ENCODE data around the gene PHLPP2.

PHLPP2 gene

DNA sequence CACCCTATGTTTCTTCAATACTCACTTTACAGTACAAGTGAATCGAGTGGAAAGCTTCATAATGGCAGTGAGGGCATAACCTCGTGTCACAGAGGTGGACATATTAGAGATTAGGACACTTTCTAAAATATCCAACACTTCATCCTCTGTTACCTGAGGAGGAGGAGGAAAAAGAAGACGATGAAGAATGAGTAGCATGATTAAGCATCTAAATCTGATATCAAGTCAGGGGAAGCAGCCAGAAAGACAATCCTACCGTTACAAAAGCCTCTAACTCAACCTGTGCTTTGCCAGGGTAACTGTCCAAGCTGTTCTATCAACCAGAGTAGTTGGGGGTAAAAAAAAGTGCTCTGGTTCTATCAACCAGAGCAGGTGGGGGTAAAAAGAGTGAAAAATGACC, 23.7 kb upstream of the PHLPP2 start:
- no peak overlapping the region for H3K4me3 ChIP-seq (ENCODE audit: insufficient read depth, low read depth, low read length, poor library complexity, severe bottlenecking)
- no peaks in the 10 kb centered on the region for H3K27me3 ChIP-seq (replicated peaks; ENCODE audit: control insufficient read depth, insufficient read depth, low read length, poor library complexity, severe bottlenecking)
- H3K4me1 ChIP-seq (ENCODE audit: control insufficient read depth, insufficient read depth, low read length, poor library complexity, severe bottlenecking), result no peaks in the 10 kb centered on the region
- peaks cover 66% of the 10 kb centered on the region for H3K36me3 ChIP-seq (ENCODE audit: control insufficient read depth, insufficient read depth, low read length)
- H3K27ac ChIP-seq (ENCODE audit: insufficient read depth, low read length, poor library complexity, severe bottlenecking), result no peak overlapping the region
- DNase-seq, result no peak
- H3K9me3 ChIP-seq (ENCODE audit: control insufficient read depth, low read length), result no peaks in the 10 kb centered on the region

GRCh38 chr16:71746442-71747046, 22.0 kb upstream of the PHLPP2 start:
- DNase-seq, result no peak
- Histone ChIP-seq H3K9me3 (ENCODE audit: control insufficient read depth, low read length) (no peaks in the 10 kb centered on the region), H3K36me3 (ENCODE audit: control insufficient read depth, insufficient read depth, low read length) (peaks cover 67% of the 10 kb centered on the region), H3K4me3 (ENCODE audit: insufficient read depth, low read depth, low read length, poor library complexity, severe bottlenecking) (no peak overlapping the region), H3K27me3 (replicated peaks; ENCODE audit: control insufficient read depth, insufficient read depth, low read length, poor library complexity, severe bottlenecking) (no peaks in the 10 kb centered on the region), H3K4me1 (ENCODE audit: control insufficient read depth, insufficient read depth, low read length, poor library complexity, severe bottlenecking) (no peaks in the 10 kb centered on the region), H3K27ac (ENCODE audit: insufficient read depth, low read length, poor library complexity, severe bottlenecking) (no peak overlapping the region)

DNA sequence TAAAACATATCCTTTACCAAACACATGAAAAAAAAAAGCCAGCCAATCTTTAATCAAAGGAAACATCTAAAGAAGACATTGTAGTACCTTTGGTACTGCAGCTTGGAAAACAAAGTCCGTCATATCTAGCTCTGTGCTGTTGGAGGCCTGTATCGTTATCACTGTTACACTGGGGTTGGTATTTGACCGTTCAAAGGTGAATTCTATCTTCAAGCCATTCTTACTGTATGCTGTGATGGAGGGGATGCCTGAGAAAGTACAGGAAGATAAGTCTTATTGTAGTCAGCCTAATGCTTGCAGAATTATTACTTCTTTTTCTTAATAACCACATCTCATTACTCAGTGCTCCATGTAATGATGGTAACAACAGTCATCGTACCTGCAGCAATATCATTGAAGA, 14.4 kb upstream of the PHLPP2 start:
- Histone ChIP-seq H3K27ac (ENCODE audit: insufficient read depth, low read length, poor library complexity, severe bottlenecking) (no peak overlapping the region), H3K36me3 (ENCODE audit: control insufficient read depth, insufficient read depth, low read length) (peaks cover 54% of the 10 kb centered on the region), H3K4me1 (ENCODE audit: control insufficient read depth, insufficient read depth, low read length, poor library complexity, severe bottlenecking) (no peaks in the 10 kb centered on the region), H3K9me3 (ENCODE audit: control insufficient read depth, low read length) (no peaks in the 10 kb centered on the region), H3K4me3 (ENCODE audit: insufficient read depth, low read depth, low read length, poor library complexity, severe bottlenecking) (no peak overlapping the region), H3K27me3 (replicated peaks; ENCODE audit: control insufficient read depth, insufficient read depth, low read length, poor library complexity, severe bottlenecking) (no peaks in the 10 kb centered on the region)
- DNase-seq, result no peak

- Histone ChIP-seq H3K36me3 (ENCODE audit: control insufficient read depth, insufficient read depth, low read length) (peaks cover 55% of the 10 kb centered on the region), H3K4me3 (ENCODE audit: insufficient read depth, low read depth, low read length, poor library complexity, severe bottlenecking) (no peak overlapping the region), H3K4me1 (ENCODE audit: control insufficient read depth, insufficient read depth, low read length, poor library complexity, severe bottlenecking) (no peaks in the 10 kb centered on the region), H3K9me3 (ENCODE audit: control insufficient read depth, low read length) (no peaks in the 10 kb centered on the region), H3K27me3 (replicated peaks; ENCODE audit: control insufficient read depth, insufficient read depth, low read length, poor library complexity, severe bottlenecking) (no peaks in the 10 kb centered on the region), H3K27ac (ENCODE audit: insufficient read depth, low read length, poor library complexity, severe bottlenecking) (no peak overlapping the region)
- DNase-seq, result no peak
These were observed 13.0 kb upstream of the PHLPP2 start for GRCh38 chr16:71737501-71737900.

DNA sequence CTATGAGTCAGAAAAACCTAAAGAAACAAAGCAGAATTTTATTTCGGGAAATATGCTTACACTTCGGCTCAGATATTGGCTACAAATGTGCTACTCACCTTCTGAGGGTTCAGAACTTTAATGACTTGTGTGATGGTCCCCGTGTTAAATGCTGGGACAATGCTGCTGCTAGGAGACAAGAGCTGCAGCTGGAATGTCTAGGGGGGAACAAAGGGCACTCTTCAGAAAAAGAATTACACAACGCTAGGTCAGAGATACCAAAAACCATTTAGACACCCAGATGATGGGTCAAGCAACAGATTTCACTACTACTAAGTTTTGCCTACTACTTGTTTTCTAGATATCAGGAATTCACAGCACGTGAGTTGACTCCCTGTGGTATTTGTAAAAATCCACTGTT, 10.0 kb upstream of the PHLPP2 start:
- Histone ChIP-seq H3K27me3 (replicated peaks; ENCODE audit: control insufficient read depth, insufficient read depth, low read length, poor library complexity, severe bottlenecking) (no peaks in the 10 kb centered on the region), H3K4me1 (ENCODE audit: control insufficient read depth, insufficient read depth, low read length, poor library complexity, severe bottlenecking) (no peaks in the 10 kb centered on the region), H3K27ac (ENCODE audit: insufficient read depth, low read length, poor library complexity, severe bottlenecking) (no peak overlapping the region), H3K36me3 (ENCODE audit: control insufficient read depth, insufficient read depth, low read length) (peaks cover 65% of the 10 kb centered on the region), H3K9me3 (ENCODE audit: control insufficient read depth, low read length) (no peaks in the 10 kb centered on the region), H3K4me3 (ENCODE audit: insufficient read depth, low read depth, low read length, poor library complexity, severe bottlenecking) (no peak overlapping the region)
- DNase-seq, result no peak

DNA sequence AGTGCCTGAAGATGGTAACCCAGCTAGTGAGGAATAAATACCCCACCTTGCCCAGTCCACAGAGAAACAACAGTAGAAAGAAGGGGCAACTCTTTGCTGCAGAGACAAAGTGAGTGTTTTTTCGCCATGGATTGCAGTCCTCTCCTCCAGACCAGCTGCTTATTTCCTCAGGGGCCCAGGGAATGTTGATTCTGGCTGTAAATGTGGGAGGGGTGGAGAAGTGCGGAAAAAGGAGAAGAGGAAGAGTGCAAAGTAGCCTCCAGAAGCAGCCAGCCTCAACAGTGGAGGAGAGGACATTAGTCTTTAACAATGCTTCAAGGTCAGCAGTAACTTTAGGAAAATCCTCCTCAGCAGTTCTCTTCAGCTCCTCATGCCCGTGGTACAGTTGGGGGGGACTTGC, 8.1 kb upstream of the PHLPP2 start:
- no peak overlapping the region for H3K27ac ChIP-seq (ENCODE audit: insufficient read depth, low read length, poor library complexity, severe bottlenecking)
- H3K36me3 ChIP-seq (ENCODE audit: control insufficient read depth, insufficient read depth, low read length), result peaks cover 46% of the 10 kb centered on the region
- H3K9me3 ChIP-seq (ENCODE audit: control insufficient read depth, low read length), result no peaks in the 10 kb centered on the region
- DNase-seq, result no peak
- no peaks in the 10 kb centered on the region for H3K27me3 ChIP-seq (replicated peaks; ENCODE audit: control insufficient read depth, insufficient read depth, low read length, poor library complexity, severe bottlenecking)
- H3K4me1 ChIP-seq (ENCODE audit: control insufficient read depth, insufficient read depth, low read length, poor library complexity, severe bottlenecking), result no peaks in the 10 kb centered on the region
- no peak overlapping the region for H3K4me3 ChIP-seq (ENCODE audit: insufficient read depth, low read depth, low read length, poor library complexity, severe bottlenecking)

GRCh38 chr16:71727551-71728324, 3.2 kb upstream of the PHLPP2 start:
- no peak overlapping the region for H3K4me3 ChIP-seq (ENCODE audit: insufficient read depth, low read depth, low read length, poor library complexity, severe bottlenecking)
- no peaks in the 10 kb centered on the region for H3K27me3 ChIP-seq (replicated peaks; ENCODE audit: control insufficient read depth, insufficient read depth, low read length, poor library complexity, severe bottlenecking)
- no peak for DNase-seq
- H3K9me3 ChIP-seq (ENCODE audit: control insufficient read depth, low read length), result no peaks in the 10 kb centered on the region
- peaks cover 21% of the 10 kb centered on the region for H3K36me3 ChIP-seq (ENCODE audit: control insufficient read depth, insufficient read depth, low read length)
- no peak overlapping the region for H3K27ac ChIP-seq (ENCODE audit: insufficient read depth, low read length, poor library complexity, severe bottlenecking)
- peaks cover 4% of the 10 kb centered on the region for H3K4me1 ChIP-seq (ENCODE audit: control insufficient read depth, insufficient read depth, low read length, poor library complexity, severe bottlenecking)

DNA sequence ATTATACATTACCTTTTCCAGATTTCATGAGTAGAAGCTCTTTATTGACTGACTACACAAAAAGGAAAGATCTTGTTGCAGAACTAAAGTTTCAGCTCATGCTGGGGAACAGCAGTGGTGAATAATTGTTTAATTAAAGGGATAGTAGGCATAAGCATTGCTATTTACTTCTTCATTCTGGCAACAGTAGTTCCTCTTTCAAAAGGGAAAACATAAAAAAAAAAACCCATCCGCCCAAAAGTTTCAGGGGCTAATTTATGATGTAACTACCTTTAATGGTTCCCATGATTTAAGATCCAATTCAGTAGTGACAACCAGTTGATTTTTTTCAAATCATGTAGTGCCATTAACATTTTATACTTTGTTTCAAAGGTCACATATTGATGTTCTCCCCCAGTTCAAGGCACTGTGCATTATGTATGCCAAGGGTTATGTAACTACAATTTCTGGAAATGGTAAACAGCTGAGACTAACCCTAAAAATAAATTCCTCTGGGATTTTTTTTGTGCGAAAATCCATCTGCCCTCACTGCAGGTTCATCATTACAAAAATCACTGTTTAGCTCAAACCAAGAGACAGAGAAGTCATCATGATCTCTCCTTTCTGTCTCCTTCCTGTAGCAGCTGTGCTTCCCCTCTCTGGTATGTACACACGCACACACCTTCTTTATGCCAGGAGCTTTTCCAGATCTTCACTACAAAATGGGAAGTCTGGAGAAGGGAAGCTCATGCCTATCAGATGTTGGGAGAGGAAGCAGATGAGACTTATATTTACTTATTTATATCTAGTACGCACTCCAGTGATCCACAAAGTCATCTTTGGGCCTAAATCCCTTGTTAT, 2.2 kb upstream of the PHLPP2 start:
- Histone ChIP-seq H3K4me3 (ENCODE audit: insufficient read depth, low read depth, low read length, poor library complexity, severe bottlenecking) (no peak overlapping the region), H3K27me3 (replicated peaks; ENCODE audit: control insufficient read depth, insufficient read depth, low read length, poor library complexity, severe bottlenecking) (no peaks in the 10 kb centered on the region), H3K9me3 (ENCODE audit: control insufficient read depth, low read length) (no peaks in the 10 kb centered on the region), H3K4me1 (ENCODE audit: control insufficient read depth, insufficient read depth, low read length, poor library complexity, severe bottlenecking) (peaks cover 4% of the 10 kb centered on the region), H3K36me3 (ENCODE audit: control insufficient read depth, insufficient read depth, low read length) (peaks cover 12% of the 10 kb centered on the region), H3K27ac (ENCODE audit: insufficient read depth, low read length, poor library complexity, severe bottlenecking) (no peak overlapping the region)
- no peak for DNase-seq

DNA sequence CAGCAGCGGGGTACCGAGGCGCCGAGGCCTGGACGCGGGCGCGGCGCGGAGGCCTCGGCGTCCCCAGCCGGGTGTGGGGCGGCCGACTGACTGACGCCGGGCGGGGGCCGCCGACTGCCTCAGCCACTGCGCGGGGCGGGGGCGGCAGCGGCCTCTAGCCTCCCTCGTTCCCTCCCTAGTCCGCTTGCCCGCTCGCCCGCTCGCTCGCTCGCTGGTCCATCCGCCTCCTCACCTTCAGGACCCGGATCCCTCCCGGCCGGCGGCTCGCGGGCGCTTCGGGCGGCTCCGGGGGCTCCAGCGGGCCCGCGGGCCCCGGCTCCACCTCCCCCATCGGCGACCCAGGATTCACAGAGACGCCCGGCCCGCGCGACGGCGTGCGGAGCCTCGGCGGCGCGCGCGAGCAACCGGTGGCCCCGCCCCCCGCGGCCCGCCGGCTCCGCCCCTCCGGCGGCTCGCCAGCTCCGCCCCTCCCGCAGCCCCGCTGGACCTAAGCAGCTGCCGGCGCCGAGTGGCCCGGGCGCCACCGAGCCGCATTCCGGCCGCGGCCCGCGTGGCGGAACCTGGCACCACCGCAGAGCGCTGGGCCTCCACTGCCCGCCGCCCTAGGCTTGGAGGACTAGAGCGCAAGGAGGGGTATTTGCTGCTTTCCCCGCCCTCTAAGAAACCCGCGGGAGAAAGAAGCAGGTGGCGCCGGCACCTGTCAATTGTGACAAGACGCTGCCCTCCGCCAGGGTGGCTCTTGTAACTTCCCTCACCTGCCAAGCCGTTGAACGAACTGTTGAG, 773 bp downstream of the PHLPP2 start:
- peaks cover 4% of the 10 kb centered on the region for H3K4me1 ChIP-seq (ENCODE audit: control insufficient read depth, insufficient read depth, low read length, poor library complexity, severe bottlenecking)
- H3K36me3 ChIP-seq (ENCODE audit: control insufficient read depth, insufficient read depth, low read length), result no peaks in the 10 kb centered on the region
- H3K4me3 ChIP-seq (ENCODE audit: insufficient read depth, low read depth, low read length, poor library complexity, severe bottlenecking), result peak overlapping the region; percentile 51
- peak overlapping the region; percentile 76 for H3K27ac ChIP-seq (ENCODE audit: insufficient read depth, low read length, poor library complexity, severe bottlenecking)
- peak; percentile 59 to 76 (median 70) for DNase-seq
- H3K9me3 ChIP-seq (ENCODE audit: control insufficient read depth, low read length), result no peaks in the 10 kb centered on the region
- H3K27me3 ChIP-seq (replicated peaks; ENCODE audit: control insufficient read depth, insufficient read depth, low read length, poor library complexity, severe bottlenecking), result no peaks in the 10 kb centered on the region

Data from effector memory CD4-positive, alpha-beta T cell (primary cell).